Fibroblast of the aortic adventitia (primary cell): ENCODE results near the gene ADD3. TPM values are rescaled to one million over a fixed set of nuclear protein-coding genes. Genes with fewer than 3 reads are reported as not detected.

Experiments used
- DNase-seq: peaks from one replicate; pipeline ENCODE4 v3.0.0-alpha.2; 2010; ENCODE audit warnings: low read depth
- H3K4me3 ChIP-seq: 2 replicates; pipeline ENCODE4 v1.5.1; 2011; ENCODE audit warnings: low read depth, mild to moderate bottlenecking, control low read depth, low read length, moderate library complexity
- CTCF ChIP-seq: IDR thresholded peaks from 2 replicates; pipeline ENCODE4 v1.5.1; 2011; ENCODE audit warnings: mild to moderate bottlenecking, low read length, control low read depth, inconsistent platforms; ENCODE audit not compliant: insufficient read depth
- total RNA-seq: library from RNA; depleted of rRNA; stranded (reverse); fragments of >200 nt; gene quantifications from 2 replicates; pipeline ENCODE4 v1.2.3, GENCODE V29; 2012; ENCODE audit warnings: low replicate concordance

ADD3 gene
- total RNA-seq, 1 donor = 524 TPM

- TF ChIP-seq CTCF = no peak
- no peak for DNase-seq
- no peak overlapping the region for H3K4me3 ChIP-seq
Observed at GRCh38 chr10:109976681-109977080, 31.1 kb upstream of the ADD3 start.

GRCh38 chr10:109977382-109977806 lies 30.4 kb upstream of the ADD3 start:
- H3K4me3 ChIP-seq = no peak overlapping the region
- no peak for TF ChIP-seq CTCF
- DNase-seq = peak; percentile 56

GRCh38 chr10:109978481-109978880 lies 29.3 kb upstream of the ADD3 start:
- peak; percentile 86 for DNase-seq
- H3K4me3 ChIP-seq = no peak overlapping the region

GRCh38 chr10:109979215-109979614 lies 28.6 kb upstream of the ADD3 start:
- no peak for TF ChIP-seq CTCF
- no peak overlapping the region for H3K4me3 ChIP-seq
- no peak for DNase-seq

More at GRCh38 chr10:109978481-109978880, 29.3 kb upstream of the ADD3 start:
- peak; percentile 90 for TF ChIP-seq CTCF

GRCh38 chr10:109981650-109982049 lies 26.1 kb upstream of the ADD3 start:
- H3K4me3 ChIP-seq = peak overlapping the region; percentile 54
- no peak for TF ChIP-seq CTCF
- peak; percentile 60 for DNase-seq

- peak; percentile 77 for DNase-seq
- TF ChIP-seq CTCF = no peak
- peak overlapping the region; percentile 54 for H3K4me3 ChIP-seq
Observed at GRCh38 chr10:109982123-109982522, 25.7 kb upstream of the ADD3 start.

GRCh38 chr10:109982812-109983211 lies 25.0 kb upstream of the ADD3 start:
- TF ChIP-seq CTCF = no peak
- DNase-seq = peak; percentile 61
- H3K4me3 ChIP-seq = peak overlapping the region; percentile 41
